ENCODE results near the gene OVOL1. TPM values are rescaled to one million over a fixed set of nuclear protein-coding genes. Genes with fewer than 3 reads are reported as not detected.

Gene OVOL1
- total and polyA plus RNA-seq, 4 donors, result 0.05 TPM; not detected in 3

DNA sequence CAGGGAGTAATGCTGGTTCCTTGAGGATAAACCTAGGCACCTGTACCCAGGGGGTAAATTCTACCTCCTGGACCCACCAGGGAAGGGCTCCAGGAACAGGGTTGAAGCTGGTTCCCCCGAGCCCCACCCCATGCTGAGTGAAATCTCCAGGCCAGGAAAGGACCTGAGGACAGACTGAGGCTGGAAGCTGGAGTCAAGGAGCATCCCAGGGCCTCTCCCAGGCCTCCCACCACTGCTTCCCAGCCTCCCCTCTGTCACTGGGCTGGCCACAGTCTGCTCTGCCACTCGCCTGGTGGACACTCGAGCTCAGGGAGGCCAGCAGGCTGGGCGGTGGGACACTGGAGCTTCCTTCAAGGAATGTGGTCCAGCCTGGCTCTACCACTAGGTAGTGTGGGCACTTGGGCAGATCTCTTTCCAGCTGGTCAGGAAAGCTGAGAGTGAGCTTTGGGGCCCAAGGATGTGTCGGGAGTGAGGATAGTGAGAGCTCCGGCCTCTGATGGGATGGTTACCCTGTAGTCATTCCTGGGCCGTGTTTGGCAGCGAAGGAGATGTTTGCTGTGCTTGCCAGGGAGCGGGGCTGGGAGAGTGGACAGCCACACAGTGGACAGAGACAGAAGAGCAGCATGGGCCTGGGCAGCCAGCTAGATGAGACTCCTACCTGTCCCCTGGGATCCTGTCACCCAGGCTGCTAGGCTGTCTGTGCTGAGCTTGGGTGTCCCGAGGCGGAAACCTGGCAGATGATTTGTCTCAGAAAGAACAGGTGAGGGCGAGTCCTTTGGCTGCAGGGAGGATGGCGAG lies 3.4 kb downstream of the OVOL1 start:
- TF ChIP-seq FOXA1 (IDR thresholded peaks at IDR 0.05), result no peak
- no peak for TF ChIP-seq JUND (IDR thresholded peaks at IDR 0.05)
- no peak for TF ChIP-seq ATF3 (IDR thresholded peaks at IDR 0.05)
- TF ChIP-seq RAD21 (IDR thresholded peaks at IDR 0.05), result no peak
- no peak for TF ChIP-seq REST (IDR thresholded peaks at IDR 0.05)
- TF ChIP-seq EGR1 (IDR thresholded peaks at IDR 0.05; ENCODE audit: low read depth in 2 of 2), result no peak
- TF ChIP-seq YY1 (IDR thresholded peaks at IDR 0.05), result no peak
- TF ChIP-seq HNF4A (conservative IDR thresholded peaks at IDR 0.05), result no peak
- no peak for TF ChIP-seq MAX (IDR thresholded peaks at IDR 0.05)
- TF ChIP-seq NR2F2 (IDR thresholded peaks at IDR 0.05), result no peak
- TF ChIP-seq RXRA (IDR thresholded peaks at IDR 0.05), result no peak
- no peak for TF ChIP-seq CTCF (IDR thresholded peaks at IDR 0.05; ENCODE audit: low read depth, low read length, missing input control)
- Histone ChIP-seq H3K9me3 (ENCODE audit: control insufficient read depth in 4 of 4, low read length in 3 of 4) (no peaks in the 10 kb centered on the region), H3K36me3 (ENCODE audit: control insufficient read depth in 4 of 4, insufficient read depth in 3 of 4, low read depth in 1 of 4, low read length in 3 of 4) (no peaks in the 10 kb centered on the region), H3K4me1 (ENCODE audit: control insufficient read depth in 4 of 4, insufficient read depth in 4 of 4, low read length in 3 of 4) (peaks cover 8 to 23% (median 15%) of the 10 kb centered on the region in 4 donors), H3K27ac (ENCODE audit: low read depth in 1 of 2, low read length in 2 of 2) (no peak overlapping the region), H3K9ac (ENCODE audit: low read depth in 1 of 2, low read length in 2 of 2) (no peak overlapping the region), H3K4me3 (ENCODE audit: low read depth in 1 of 3, low read length in 3 of 3) (no peak overlapping the region), H3K27me3 (ENCODE audit: control insufficient read depth in 4 of 4, insufficient read depth in 4 of 4, low read length in 3 of 4) (peaks cover 0 to 9% (median 2%) of the 10 kb centered on the region in 4 donors)
- no peak for DNase-seq (ENCODE audit: low spot score)
- whole genome bisulfite sequencing, result 85% methylated on average over 13 of the region's 13 CpGs

GRCh38 chr11:65790902-65791650 lies 4.2 kb downstream of the OVOL1 start:
- H3K9me3 ChIP-seq (ENCODE audit: control insufficient read depth in 4 of 4, low read length in 3 of 4), result no peaks in the 10 kb centered on the region
- H3K4me3 ChIP-seq (ENCODE audit: low read depth in 1 of 3, low read length in 3 of 3), result no peak overlapping the region
- H3K36me3 ChIP-seq (ENCODE audit: control insufficient read depth in 4 of 4, insufficient read depth in 3 of 4, low read depth in 1 of 4, low read length in 3 of 4), result no peaks in the 10 kb centered on the region
- no peak overlapping the region for H3K9ac ChIP-seq (ENCODE audit: low read depth in 1 of 2, low read length in 2 of 2)
- peaks cover 0 to 9% (median 1%) of the 10 kb centered on the region in 4 donors for H3K27me3 ChIP-seq (ENCODE audit: control insufficient read depth in 4 of 4, insufficient read depth in 4 of 4, low read length in 3 of 4)
- H3K4me1 ChIP-seq (ENCODE audit: control insufficient read depth in 4 of 4, insufficient read depth in 4 of 4, low read length in 3 of 4), result peaks cover 8 to 22% (median 15%) of the 10 kb centered on the region in 4 donors
- whole genome bisulfite sequencing, result 90% methylated on average over 18 of the region's 18 CpGs
- H3K27ac ChIP-seq (ENCODE audit: low read depth in 1 of 2, low read length in 2 of 2), result no peak overlapping the region
- DNase-seq (ENCODE audit: low spot score), result no peak
- TF ChIP-seq EGR1 (IDR thresholded peaks at IDR 0.05; ENCODE audit: low read depth in 2 of 2) (no peak), GABPA (IDR thresholded peaks at IDR 0.05 in 1 of 2, conservative IDR thresholded peaks at IDR 0.05 in 1 of 2) (no peak), FOXA1 (IDR thresholded peaks at IDR 0.05) (no peak), YY1 (IDR thresholded peaks at IDR 0.05) (no peak), FOXA2 (IDR thresholded peaks at IDR 0.05) (no peak), SP1 (IDR thresholded peaks at IDR 0.05) (no peak), ATF3 (IDR thresholded peaks at IDR 0.05) (no peak), REST (IDR thresholded peaks at IDR 0.05) (no peak), ZBTB33 (IDR thresholded peaks at IDR 0.05) (no peak)

All from liver (tissue), 9 donors.